Measurements from ENCODE around the gene CDH24. TPM values are rescaled to one million over a fixed set of nuclear protein-coding genes. Genes with fewer than 3 reads are reported as not detected.

CDH24 gene
- total and polyA plus RNA-seq, 2 of the 8 experiments (the other 6 are each of a cell fraction or from before 2014, with no cell fraction given), result 18.1 to 27.6 TPM

GRCh38 chr14:23102801-23103200, 45.5 kb upstream of the CDH24 start:
- no peak overlapping the region for H3K56ac ChIP-seq (replicated peaks; ENCODE audit: insufficient read length, low read depth, low read length)
- H4K8ac ChIP-seq (ENCODE audit: extremely low read depth, insufficient read depth, low read length), result no peak overlapping the region
- H3K9ac ChIP-seq (replicated peaks in 1 of 4; ENCODE audit: extremely low read depth in 1 of 4, low read depth in 3 of 4, low read length in 3 of 4), result no peak overlapping the region
- WGBS, 2 experiments (ENCODE audit: extremely low coverage in 1 of 2, insufficient coverage in 1 of 2, insufficient read length in 1 of 2, insufficient replicate concordance in 2 of 2, low coverage in 1 of 2, low lambda C conversion rate in 2 of 2, missing lambda C conversion rate in 1 of 2), result 97% methylated on average over 2 of the region's 2 CpGs; no CpG with 5 or more reads in 1 of the 2 experiments
- H3K14ac ChIP-seq (ENCODE audit: insufficient read length), result no peak overlapping the region
- ChIA-PET POLR2A (ENCODE audit: partially characterized antibody) (interaction anchor here (0.6 to 1.6 kb wide), 4 partner anchors 8 to 46 kb away, joined by 3 to 5 read pairs (median 3); partner anchors contain the start of gene ACIN1), CTCF (ENCODE audit: partially characterized antibody) (interaction anchor here (0.7 to 4.4 kb wide), 3 partner anchors 10 to 109 kb away, joined by 5 to 33 read pairs (median 5); no protein-coding TSS in a partner anchor)
- H2BK20ac ChIP-seq (ENCODE audit: low read length), result no peak overlapping the region
- H2AFZ ChIP-seq (ENCODE audit: low read length), result no peak overlapping the region
- DNase-seq (ENCODE audit: low read depth in 1 of 2, low spot score in 2 of 2) (no peak), FAIRE-seq (no peak)
- no peaks in the 10 kb centered on the region for H3K23me2 ChIP-seq (ENCODE audit: low read depth, low read length)
- H2BK15ac ChIP-seq (ENCODE audit: low read length), result 0 out of 2 replicates have a peak overlapping the region, but pooled peaks have one; percentile 24
- H3K4ac ChIP-seq (replicated peaks; ENCODE audit: insufficient read length, low read depth, low read length), result no peak overlapping the region
- no peak overlapping the region for H2BK5ac ChIP-seq (ENCODE audit: low read depth, low read length)
- no peak overlapping the region for H3K27ac ChIP-seq (ENCODE audit: low read depth, low read length)
- TF ChIP-seq ATF3 (IDR thresholded peaks at IDR 0.05; ENCODE audit: insufficient read depth, low read depth, low read length) (no peak), PHF8 (conservative IDR thresholded peaks at IDR 0.05; ENCODE audit: low read depth, low read length) (no peak), SUZ12 (IDR thresholded peaks at IDR 0.05; ENCODE audit: low read length) (no peak)
- no peak overlapping the region for H3K23ac ChIP-seq (ENCODE audit: insufficient read length)
- H4K91ac ChIP-seq (replicated peaks; ENCODE audit: insufficient read length, low read length), result no peak overlapping the region
- peaks cover 3 to 9% of the 10 kb centered on the region in 2 experiments; a peak in 2 of 4 replicates for H3K79me2 ChIP-seq (ENCODE audit: control insufficient read depth in 1 of 2, insufficient read depth in 2 of 2, low read length in 2 of 2)
- H2BK12ac ChIP-seq (ENCODE audit: low read depth, low read length), result no peak overlapping the region
- H3K9me3 ChIP-seq (ENCODE audit: insufficient read depth in 2 of 2, low read depth in 1 of 2, low read length in 1 of 2), result no peaks in the 10 kb centered on the region
- no peak overlapping the region for H2BK120ac ChIP-seq (replicated peaks; ENCODE audit: low read depth, low read length)
- peaks cover 6 to 15% (median 9%) of the 10 kb centered on the region in 4 experiments; a peak in 4 of 7 replicates for H3K4me1 ChIP-seq (replicated peaks in 1 of 4; ENCODE audit: control insufficient read depth in 3 of 4, insufficient read depth in 4 of 4, low read length in 3 of 4)
- H3K4me3 ChIP-seq (ENCODE audit: extremely low read depth in 1 of 4, insufficient read depth in 2 of 4, low read depth in 3 of 4, low read length in 4 of 4), result no peak overlapping the region
- H3K79me1 ChIP-seq (ENCODE audit: low read depth, low read length), result peaks cover 3% of the 10 kb centered on the region
- H4K5ac ChIP-seq (ENCODE audit: insufficient read length, low read depth, low read length), result no peak overlapping the region
- peaks cover 0 to 1% of the 10 kb centered on the region in 2 experiments for H4K20me1 ChIP-seq (replicated peaks in 1 of 2; ENCODE audit: control insufficient read depth in 1 of 2, insufficient read depth in 2 of 2, low read length in 2 of 2)
- H3K4me2 ChIP-seq (ENCODE audit: insufficient read depth in 1 of 2, low read depth in 2 of 2, low read length in 2 of 2), result no peak overlapping the region
- peaks cover 5 to 13% (median 6%) of the 10 kb centered on the region in 4 experiments; a peak in 7 of 8 replicates for H3K36me3 ChIP-seq (ENCODE audit: control insufficient read depth in 2 of 4, insufficient read depth in 4 of 4, low read length in 3 of 4)
- no peak overlapping the region for H3K18ac ChIP-seq (ENCODE audit: extremely low read depth, low read length)
- H3K27me3 ChIP-seq (replicated peaks in 1 of 4; ENCODE audit: control insufficient read depth in 3 of 4, extremely low read depth in 1 of 4, insufficient read depth in 3 of 4, low read length in 3 of 4), result no peaks in the 10 kb centered on the region; a peak in 2 of 7 replicates
- H2AK5ac ChIP-seq (ENCODE audit: low read depth, low read length), result no peak overlapping the region

All from H1 (cell line).